Prostate gland (tissue), 2 donors: ENCODE data around the gene SPATS1.

Experiments
- CTCF ChIP-seq, 4 experiments: fragments of 200-600 bp in 2 of 4; fragments of 450-650 bp in 2 of 4; sonication (generic) in 2 of 4; IDR thresholded peaks; 1 replicate in 3 of 4; 2 replicates in 1 of 4; pipeline ENCODE4 v1.5.1; 2016 to 2019; ENCODE audit warnings: antibody characterized with exemption in 4 of 4, mild to moderate bottlenecking in 2 of 4, moderate library complexity in 2 of 4
- POLR2A ChIP-seq: fragments of 450-650 bp; IDR thresholded peaks from one replicate; pipeline ENCODE4 v1.6.1; 2016; ENCODE audit warnings: antibody characterized with exemption, mild to moderate bottlenecking

GRCh38 chr6:44333273-44333919 is 9.1 kb upstream of the SPATS1 start:
- TF ChIP-seq CTCF (IDR thresholded peaks at IDR 0.05), result no peak
- TF ChIP-seq POLR2A, result no peak
